K562 (cell line): ENCODE measurements around the gene EVC. TPM values are rescaled to one million over a fixed set of nuclear protein-coding genes. Genes with fewer than 3 reads are reported as not detected.

ENCODE experiments used
- ATAC-seq: fragments of 200-7000 bp; cut with Tn5 transposase; 3 replicates; pipeline ENCODE4 v1.9.1; 2020; ENCODE audit warnings: moderate library complexity
- BruUV-seq: library from RNA; stranded (reverse); fragments of 400-500 nt; replicated peaks from 2 replicates; lab custom pipeline; 2021; lab: Mats Ljungman, UMichigan
- CTCF ChIA-PET: fragments of 300-600 bp; formaldehyde crosslinking; extraction: SDS; loops from one replicate; lab custom pipeline; 2021; ENCODE audit warnings: low intra/inter-chr PET ratio; lab: Yijun Ruan, JAX
- POLR2A ChIA-PET: fragments of 300-600, 350-650 bp; sonication (Branson Sonifier 250); formaldehyde crosslinking; extraction: SDS; loops from one replicate; lab custom pipeline; 2021; ENCODE audit warnings: antibody characterized with exemption, inconsistent platforms; lab: Yijun Ruan, JAX
- DNase-seq, 4 experiments: peaks; one replicate each; pipeline versions ENCODE4 v3.0.0 to v3.0.0-alpha.2; 2011 to 2018; ENCODE audit warnings: low spot score in 3 of 4, mixed read lengths in 3 of 4; ENCODE audit errors: extremely low read depth in 1 of 4
- FAIRE-seq: peaks from 2 replicates; lab custom pipeline; 2011; peaks lifted over from hg19 to GRCh38; lab: Jason Lieb, UNC
- H2AFZ ChIP-seq: 2 replicates; pipeline ENCODE4 v1.6.0; 2011; ENCODE audit warnings: low read depth, low read length, control low read depth, inconsistent platforms
- H3K27ac ChIP-seq: fragments of 200-600 bp; 3 replicates; pipeline ENCODE4 v1.8.0; 2011; ENCODE audit warnings: low read depth, mild to moderate bottlenecking, control low read depth, inconsistent platforms, low read length, moderate library complexity, mixed read lengths; ENCODE audit errors: extremely low read depth
- H3K27me3 ChIP-seq, 2 experiments: fragments of 300-600 bp in 1 of 2; 2 replicates in 1 of 2; 3 replicates in 1 of 2; pipeline versions ENCODE4 v1.6.0 to v1.8.0; 2011; ENCODE audit warnings: inconsistent platforms in 2 of 2, low read length in 2 of 2, mild to moderate bottlenecking in 1 of 2, mixed read lengths in 1 of 2, moderate library complexity in 1 of 2; ENCODE audit not compliant: control insufficient read depth in 2 of 2, insufficient read depth in 2 of 2
- H3K36me3 ChIP-seq: fragments of 300-600 bp; 3 replicates; pipeline ENCODE4 v1.8.0; 2011; ENCODE audit warnings: mild to moderate bottlenecking, low read length, inconsistent platforms; ENCODE audit not compliant: control insufficient read depth, insufficient read depth
- H3K4me1 ChIP-seq, 2 experiments: fragments of 200-600 bp in 1 of 2; replicated peaks in 1 of 2; 2 replicates in 1 of 2; 3 replicates in 1 of 2; pipeline versions ENCODE4 v1.5.1 to v1.8.0; 2011; ENCODE audit warnings: inconsistent platforms in 2 of 2, low read length in 2 of 2, mild to moderate bottlenecking in 1 of 2, mixed read lengths in 1 of 2, moderate library complexity in 1 of 2; ENCODE audit not compliant: control insufficient read depth in 2 of 2, insufficient read depth in 2 of 2
- H3K4me2 ChIP-seq: 2 replicates; pipeline ENCODE4 v1.6.1; 2011; ENCODE audit warnings: low read length, control low read depth, inconsistent platforms, mixed read lengths; ENCODE audit not compliant: insufficient read depth
- H3K4me3 ChIP-seq: fragments of 200-600 bp; sonication (generic), shearing (Covaris generic); 2 replicates; pipeline ENCODE4 v1.5.1; 2016; ENCODE audit warnings: control low read depth, inconsistent platforms
- H3K79me2 ChIP-seq: fragments of 200-600 bp; 3 replicates; pipeline ENCODE4 v1.8.0; 2011; ENCODE audit warnings: low read length, inconsistent platforms; ENCODE audit not compliant: control insufficient read depth, insufficient read depth
- H3K9ac ChIP-seq, 2 experiments: 2 replicates each; pipeline versions ENCODE4 v1.6.0 to v1.6.1; 2011; ENCODE audit warnings: low read depth in 2 of 2, low read length in 2 of 2, control low read depth in 1 of 2, inconsistent platforms in 1 of 2, mild to moderate bottlenecking in 1 of 2, mixed read lengths in 1 of 2; ENCODE audit not compliant: insufficient read depth in 1 of 2
- H3K9me1 ChIP-seq: one replicate; pipeline ENCODE4 v1.6.0; 2011; ENCODE audit warnings: inconsistent platforms, mild to moderate bottlenecking, low read length, moderate library complexity; ENCODE audit not compliant: control insufficient read depth, insufficient read depth
- H3K9me3 ChIP-seq: replicated peaks from 2 replicates; pipeline ENCODE4 v1.5.1; 2011; ENCODE audit warnings: low read depth, low read length, inconsistent platforms; ENCODE audit not compliant: control insufficient read depth, insufficient read depth
- H4K20me1 ChIP-seq: replicated peaks from 2 replicates; pipeline ENCODE4 v1.6.1; 2011; ENCODE audit warnings: low read length, inconsistent platforms, mixed read lengths; ENCODE audit not compliant: control insufficient read depth, insufficient read depth
- ADNP ChIP-seq: fragments of 200-800 bp; sonication (Bioruptor generic); IDR thresholded peaks from 2 replicates; pipeline ENCODE4 v1.6.1; 2016; ENCODE audit warnings: missing genetic modification characterization, missing compliant biosample characterization
- ARID3A ChIP-seq: IDR thresholded peaks from 2 replicates; pipeline ENCODE4 v1.6.1; 2012; ENCODE audit warnings: low read depth, low read length, improper control_type of control experiment, borderline replicate concordance
- IFI16 ChIP-seq: fragments of 250-450 bp; sonication (Bioruptor Pico); IDR thresholded peaks from 2 replicates; pipeline ENCODE4 v2.1.2; 2022; ENCODE audit warnings: mild to moderate bottlenecking, inconsistent platforms
- KDM4B ChIP-seq, 2 experiments: fragments of 450-650 bp in 1 of 2; sonication (generic) in 1 of 2; IDR thresholded peaks; 2 replicates each; pipeline ENCODE4 v1.6.1; 2016 to 2017; ENCODE audit warnings: borderline replicate concordance in 2 of 2, antibody characterized with exemption in 1 of 2, low read depth in 1 of 2, mild to moderate bottlenecking in 1 of 2
- MAFK ChIP-seq: IDR thresholded peaks from 2 replicates; pipeline ENCODE4 v1.6.1; 2011; ENCODE audit warnings: low read length, improper control_type of control experiment
- MEF2A ChIP-seq: IDR thresholded peaks from 2 replicates; pipeline ENCODE4 v1.6.1; 2011; ENCODE audit warnings: low read depth, mild to moderate bottlenecking, low read length, moderate library complexity; ENCODE audit not compliant: control insufficient read depth
- MTA1 ChIP-seq: fragments of 450-650 bp; IDR thresholded peaks from 2 replicates; pipeline ENCODE4 v1.6.1; 2017; ENCODE audit warnings: borderline replicate concordance
- NELFE ChIP-seq: IDR thresholded peaks from 2 replicates; pipeline ENCODE4 v1.6.1; 2011; ENCODE audit warnings: mild to moderate bottlenecking; ENCODE audit not compliant: insufficient read depth, insufficient read length
- SMARCE1 ChIP-seq: fragments of 450-650 bp; IDR thresholded peaks from 2 replicates; pipeline ENCODE4 v1.7.1; 2016; ENCODE audit warnings: mild to moderate bottlenecking
- SNAPC5 ChIP-seq: fragments of 250-450 bp; sonication (Bioruptor Pico); IDR thresholded peaks from 2 replicates; pipeline ENCODE4 v1.8.0; 2021; ENCODE audit warnings: moderate library complexity, mild to moderate bottlenecking, inconsistent platforms
- ZFPM2 ChIP-seq: fragments of 250-450 bp; sonication (Bioruptor Pico); IDR thresholded peaks from 2 replicates; pipeline ENCODE4 v1.5.1; 2022; ENCODE audit warnings: mild to moderate bottlenecking
- WGBS: fragments of 100-300 bp; shearing (Covaris generic); methylation state at CpG from one replicate; pipeline ENCODE4 v1.1.6; 2016; ENCODE audit warnings: low coverage, mixed read lengths; ENCODE audit not compliant: insufficient coverage; ENCODE audit errors: missing lambda C conversion rate; 5-methylcytosine and 5-hydroxymethylcytosine counted together
- in situ Hi-C: fragments of 300-500 bp; cut with MboI; formaldehyde crosslinking; loops from 4 replicates; pipeline ENCODE4 v1.15.0; 2018; ENCODE audit warnings: inconsistent platforms, mixed read lengths
- intact Hi-C: fragments of 100-400 bp; cut with micrococcal nuclease; formaldehyde crosslinking; loops from 2 replicates; pipeline ENCODE4 v1.14.2; 2022
- polyA plus RNA-seq, 8 experiments: library from polyadenylated mRNA; depleted of rRNA in 4 of 8; stranded (reverse) in 5 of 8; unstranded in 3 of 8; fragments of >200 nt; fragmentation: Nextera tagmentation in 2 of 8; fragmentation: Illumina TruSeq in 1 of 8; extraction: Ambion mirVana in 2 of 8; extraction: Trizol in 1 of 8; gene quantifications; 2 replicates each; pipeline versions ENCODE4 v1.2.1 to v1.2.3, GENCODE V29; 2011 to 2014; ENCODE audit warnings: inconsistent platforms in 1 of 8, missing spikeins in 1 of 8
- total RNA-seq, 7 experiments: library from RNA; depleted of rRNA in 6 of 7; stranded (reverse); fragments of >200 nt in 6 of 7; fragmentation: Illumina TruSeq in 2 of 7; extraction: Trizol in 2 of 7; gene quantifications; 2 replicates each; pipeline versions ENCODE4 v1.2.1 to v1.2.3, GENCODE V29; 2011 to 2021; ENCODE audit warnings: low replicate concordance in 1 of 7

The EVC gene
- total and polyA plus RNA-seq, 9 of the 15 experiments (the other 6 are each of a cell fraction or from before 2014, with no cell fraction given) = 0.03 to 3.2 (median 1.1) TPM

GRCh38 chr4:5802565-5802964, 91.6 kb downstream of the EVC start:
- 11% methylated on average over 12 of the region's 12 CpGs for WGBS
- BruUV-seq = no TSS peak
- H3K79me2 ChIP-seq = no peaks in the 10 kb centered on the region
- ATAC-seq (no peak), DNase-seq (no peak), FAIRE-seq (no peak)
- intact Hi-C loops = no loop called here
- H3K9me1 ChIP-seq = no peaks in the 10 kb centered on the region
- H3K9ac ChIP-seq = no peak overlapping the region
- H2AFZ ChIP-seq = no peak overlapping the region
- no peaks in the 10 kb centered on the region for H3K9me3 ChIP-seq
- H3K4me2 ChIP-seq = no peak overlapping the region
- POLR2A ChIA-PET = no interaction called here
- H3K27me3 ChIP-seq = peaks cover 0 to 25% of the 10 kb centered on the region in 2 experiments; a peak in 1 of 5 replicates
- CTCF ChIA-PET = no interaction called here
- no peak overlapping the region for H3K4me3 ChIP-seq
- H3K4me1 ChIP-seq = no peaks in the 10 kb centered on the region
- TF ChIP-seq ARID3A (no peak), SNAPC5 (no peak), SMARCE1 (no peak), KDM4B (IDR thresholded peaks at IDR 0.05; ENCODE audit: borderline replicate concordance in 2 of 2, low read depth in 1 of 2) (no peak), MTA1 (no peak), IFI16 (no peak), ADNP (tag) (no peak), NELFE (no peak), MAFK (no peak), ZFPM2 (CRISPR knock-in tag) (no peak), MEF2A (no peak)
- H3K27ac ChIP-seq = no peak overlapping the region
- in situ Hi-C loops = loop anchor here (25.0 kb wide), 1 partner anchor 1315 kb away; no protein-coding TSS in a partner anchor
- no peaks in the 10 kb centered on the region for H3K36me3 ChIP-seq
- H4K20me1 ChIP-seq = 0 out of 2 replicates have a peak, but pooled peaks cover 8% of the 10 kb centered on the region
